MM.1S (cell line): ENCODE data around the gene PDZK1.
"Not testable (repeated sequence)": the region's sequence is repeated elsewhere in the genome, so short reads cannot be mapped to it uniquely, and the experiment has no call there.

Source experiments
- CTCF ChIP-seq: fragments of 300-600 bp; sonication (generic); IDR thresholded peaks from 2 replicates; pipeline ENCODE4 v1.5.1; 2016; ENCODE audit warnings: antibody characterized with exemption, low read length, mixed read lengths
- EZH2 ChIP-seq: fragments of 300-600 bp; sonication (generic); optimal IDR thresholded peaks from 2 replicates; pipeline ENCODE3; 2017; ENCODE audit warnings: low read depth, mild to moderate bottlenecking, antibody characterized with exemption, low read length, mixed read lengths

GRCh38 chr1:145622177-145622576, 85.0 kb downstream of the PDZK1 start:
- not testable (repeated sequence) for TF ChIP-seq EZH2, CTCF
